Fibroblast of gingiva (primary cell): ENCODE measurements around the gene USH2A.

Experiments used
- DNase-seq: peaks from one replicate; pipeline ENCODE4 v3.0.0-alpha.2; 2011; ENCODE audit warnings: low read depth

The USH2A gene

GRCh38 chr1:216285052-216285451, 138.2 kb downstream of the USH2A start:
- DNase-seq, result no peak

- no peak for DNase-seq
These were observed 141.5 kb downstream of the USH2A start for GRCh38 chr1:216281757-216282156.

- no peak for DNase-seq
These were observed 153.0 kb downstream of the USH2A start for GRCh38 chr1:216270086-216270773.

- no peak for DNase-seq
These were observed 161.6 kb downstream of the USH2A start for GRCh38 chr1:216261631-216262030.

GRCh38 chr1:216258856-216259255, 164.4 kb downstream of the USH2A start:
- no peak for DNase-seq

GRCh38 chr1:216258386-216258785, 164.9 kb downstream of the USH2A start:
- no peak for DNase-seq

- no peak for DNase-seq
These were observed 172.4 kb downstream of the USH2A start for GRCh38 chr1:216250861-216251260.

- DNase-seq, result no peak
These were observed 174.6 kb downstream of the USH2A start for GRCh38 chr1:216248628-216249027.

- DNase-seq, result no peak
These were observed 175.3 kb downstream of the USH2A start for GRCh38 chr1:216247937-216248336.

GRCh38 chr1:216246577-216247203, 176.6 kb downstream of the USH2A start:
- DNase-seq, result no peak

- no peak for DNase-seq
These were observed 184.4 kb downstream of the USH2A start for GRCh38 chr1:216238844-216239243.

- no peak for DNase-seq
These were observed 185.2 kb downstream of the USH2A start for GRCh38 chr1:216237927-216238542.

GRCh38 chr1:216224233-216224632, 199.0 kb downstream of the USH2A start:
- DNase-seq, result no peak

GRCh38 chr1:216223486-216223885, 199.8 kb downstream of the USH2A start:
- no peak for DNase-seq

GRCh38 chr1:216222288-216222687, 201.0 kb downstream of the USH2A start:
- no peak for DNase-seq

- DNase-seq, result peak; percentile 58
These were observed 202.0 kb downstream of the USH2A start for GRCh38 chr1:216221260-216221700.

- DNase-seq, result no peak
These were observed 206.9 kb downstream of the USH2A start for GRCh38 chr1:216216305-216216704.

- no peak for DNase-seq
These were observed 208.1 kb downstream of the USH2A start for GRCh38 chr1:216215169-216215568.

- DNase-seq, result no peak
These were observed 210.4 kb downstream of the USH2A start for GRCh38 chr1:216212826-216213225.

- no peak for DNase-seq
These were observed 213.2 kb downstream of the USH2A start for GRCh38 chr1:216210081-216210480.

GRCh38 chr1:216209125-216209524, 214.1 kb downstream of the USH2A start:
- no peak for DNase-seq

- no peak for DNase-seq
These were observed 216.1 kb downstream of the USH2A start for GRCh38 chr1:216207154-216207553.

GRCh38 chr1:216205176-216205575, 218.1 kb downstream of the USH2A start:
- no peak for DNase-seq
